ENCODE data around the gene ZBTB46.
"Not testable (repeated sequence)": the region's sequence is repeated elsewhere in the genome, so short reads cannot be mapped to it uniquely, and the experiment has no call there.

The ZBTB46 gene

GRCh38 chr20:63858393-63859165 lies 27.5 kb upstream of the ZBTB46 start:
- no peak for DNase-seq (ENCODE audit: low read depth in 2 of 2)

GRCh38 chr20:63857764-63858392 lies 26.8 kb upstream of the ZBTB46 start:
- no peak for DNase-seq (ENCODE audit: low read depth in 2 of 2)

- DNase-seq (ENCODE audit: low read depth in 2 of 2), result no peak
These were observed 25.0 kb upstream of the ZBTB46 start for GRCh38 chr20:63856098-63856511.

- DNase-seq (ENCODE audit: low read depth in 2 of 2), result no peak
These were observed 24.5 kb upstream of the ZBTB46 start for GRCh38 chr20:63855363-63856097.

GRCh38 chr20:63854766-63855362 lies 23.8 kb upstream of the ZBTB46 start:
- no peak for DNase-seq (ENCODE audit: low read depth in 2 of 2)

- DNase-seq (ENCODE audit: low read depth in 2 of 2), result no peak
These were observed 23.2 kb upstream of the ZBTB46 start for GRCh38 chr20:63854069-63854765.

GRCh38 chr20:63853733-63854068 lies 22.6 kb upstream of the ZBTB46 start:
- not testable (repeated sequence) for DNase-seq (ENCODE audit: low read depth in 2 of 2)

GRCh38 chr20:63851548-63851943 lies 20.5 kb upstream of the ZBTB46 start:
- DNase-seq (ENCODE audit: low read depth in 2 of 2), result not testable (repeated sequence)

- DNase-seq (ENCODE audit: low read depth in 2 of 2), result no peak
These were observed 19.9 kb upstream of the ZBTB46 start for GRCh38 chr20:63850689-63851547.

GRCh38 chr20:63848003-63848911 lies 17.2 kb upstream of the ZBTB46 start:
- DNase-seq (ENCODE audit: low read depth in 2 of 2), result no peak

GRCh38 chr20:63847237-63848002 lies 16.4 kb upstream of the ZBTB46 start:
- DNase-seq (ENCODE audit: low read depth in 2 of 2), result no peak

GRCh38 chr20:63846888-63847236 lies 15.8 kb upstream of the ZBTB46 start:
- no peak for DNase-seq (ENCODE audit: low read depth in 2 of 2)

- no peak for DNase-seq (ENCODE audit: low read depth in 2 of 2)
These were observed 15.2 kb upstream of the ZBTB46 start for GRCh38 chr20:63846128-63846771.

- DNase-seq (ENCODE audit: low read depth in 2 of 2), result no peak
These were observed 13.5 kb upstream of the ZBTB46 start for GRCh38 chr20:63844511-63844991.

- DNase-seq (ENCODE audit: low read depth in 2 of 2), result no peak
These were observed 12.7 kb upstream of the ZBTB46 start for GRCh38 chr20:63843778-63844177.

- no peak for DNase-seq (ENCODE audit: low read depth in 2 of 2)
These were observed 12.2 kb upstream of the ZBTB46 start for GRCh38 chr20:63843222-63843621.

GRCh38 chr20:63842258-63842657 lies 11.2 kb upstream of the ZBTB46 start:
- DNase-seq (ENCODE audit: low read depth in 2 of 2), result no peak

GRCh38 chr20:63840405-63840828 lies 9.4 kb upstream of the ZBTB46 start:
- no peak for DNase-seq (ENCODE audit: low read depth in 2 of 2)

Data from fibroblast of skin of left biceps (primary cell).